HepG2 (cell line): ENCODE results near the gene SPRR4.

Experiments
- CAMTA2 ChIP-seq: sonication (generic); formaldehyde crosslinking; IDR thresholded peaks from 2 replicates; pipeline ENCODE4 v1.4.0; 2020; ENCODE audit warnings: mild to moderate bottlenecking, missing genetic modification reagents, borderline replicate concordance
- GLI4 ChIP-seq: sonication (generic); formaldehyde crosslinking; IDR thresholded peaks from 2 replicates; pipeline ENCODE4 v1.5.1; 2020; ENCODE audit warnings: missing genetic modification reagents, mild to moderate bottlenecking, moderate library complexity, borderline replicate concordance
- HCFC1 ChIP-seq: fragments of 150-350 bp; IDR thresholded peaks from 2 replicates; pipeline ENCODE4 v1.6.1; 2014; ENCODE audit warnings: low read depth, low read length
- MAX ChIP-seq: IDR thresholded peaks from 2 replicates; pipeline ENCODE4 v1.6.1; 2012; ENCODE audit warnings: inconsistent platforms
- NFYB ChIP-seq: sonication (generic); formaldehyde crosslinking; IDR thresholded peaks from 2 replicates; pipeline ENCODE4 v1.4.0; 2020; ENCODE audit warnings: missing genetic modification reagents
- POLR2A ChIP-seq, 2 experiments: IDR thresholded peaks; 2 replicates each; pipeline ENCODE4 v1.6.1; 2011; ENCODE audit warnings: low read depth in 2 of 2, low read length in 2 of 2, mild to moderate bottlenecking in 1 of 2, moderate library complexity in 1 of 2; ENCODE audit not compliant: insufficient read depth in 1 of 2
- RAD51 ChIP-seq: fragments of 450-650 bp; IDR thresholded peaks from 2 replicates; pipeline ENCODE4 v1.6.1; 2016; ENCODE audit warnings: borderline replicate concordance
- SRSF9 ChIP-seq: fragments of 200-400 bp; formaldehyde crosslinking; IDR thresholded peaks from 2 replicates; pipeline ENCODE4 v1.6.1; 2018; ENCODE audit warnings: borderline replicate concordance, mild to moderate bottlenecking, low read depth, low read length; ENCODE audit not compliant: insufficient read depth, poor library complexity, severe bottlenecking
- STAT5B ChIP-seq: sonication (generic); formaldehyde crosslinking; IDR thresholded peaks from 2 replicates; pipeline ENCODE4 v1.4.0; 2020; ENCODE audit warnings: missing genetic modification reagents
- TAF1 ChIP-seq: sonication (generic); formaldehyde crosslinking; IDR thresholded peaks from 2 replicates; pipeline ENCODE4 v1.4.0; 2020; ENCODE audit warnings: missing genetic modification reagents
- TFE3 ChIP-seq: IDR thresholded peaks from 2 replicates; pipeline ENCODE4 v1.6.1; 2016
- ZGPAT ChIP-seq: IDR thresholded peaks from 2 replicates; pipeline ENCODE4 v1.6.1; 2016; ENCODE audit warnings: mild to moderate bottlenecking
- ZNF639 ChIP-seq: conservative IDR thresholded peaks from 2 replicates; pipeline ENCODE4 v1.6.1; 2018; ENCODE audit warnings: missing genetic modification reagents
- ZNF713 ChIP-seq: sonication (generic); formaldehyde crosslinking; IDR thresholded peaks from 2 replicates; pipeline ENCODE4 v1.4.0; 2020; ENCODE audit warnings: mild to moderate bottlenecking, missing genetic modification reagents

- TF ChIP-seq MAX: no peak
- no peak for TF ChIP-seq HCFC1
- TF ChIP-seq STAT5B (CRISPR knock-in tag): no peak
- no peak for TF ChIP-seq POLR2A (IDR thresholded peaks at IDR 0.05; ENCODE audit: insufficient read depth in 1 of 2, low read depth in 2 of 2, low read length in 2 of 2)
- TF ChIP-seq CAMTA2 (CRISPR knock-in tag): no peak
- no peak for TF ChIP-seq RAD51
- no peak for TF ChIP-seq SRSF9
- no peak for TF ChIP-seq ZNF639 (CRISPR knock-in tag)
- TF ChIP-seq ZNF713: no peak
- TF ChIP-seq NFYB (CRISPR knock-in tag): no peak
- no peak for TF ChIP-seq GLI4 (CRISPR knock-in tag)
- no peak for TF ChIP-seq TAF1 (CRISPR knock-in tag)
- no peak for TF ChIP-seq ZGPAT (CRISPR knock-in tag)
- no peak for TF ChIP-seq TFE3 (CRISPR knock-in tag)
Measured at GRCh38 chr1:152957561-152957960, 12.9 kb upstream of the SPRR4 start.
